Vagina (tissue), 2 donors: ENCODE measurements around the gene DBX2. TPM values are rescaled to one million over a fixed set of nuclear protein-coding genes. Genes with fewer than 3 reads are reported as not detected.

Source experiments
- DNase-seq, 2 donors: peaks; one replicate each; pipeline ENCODE4 v3.0.0-alpha.2; 2017; ENCODE audit errors: extremely low spot score in 2 of 2
- H3K27ac ChIP-seq: fragments of 200-600 bp; sonication (generic); one replicate; pipeline ENCODE4 v1.5.1; 2019
- H3K27me3 ChIP-seq: fragments of 200-600 bp; sonication (generic); one replicate; pipeline ENCODE4 v1.5.1; 2019
- H3K36me3 ChIP-seq, 2 donors: fragments of 200-600 bp; sonication (generic); one replicate each; pipeline ENCODE4 v1.5.1; 2017 to 2019
- H3K4me1 ChIP-seq: fragments of 200-600 bp; sonication (generic); one replicate; pipeline ENCODE4 v1.5.1; 2019
- H3K4me3 ChIP-seq, 2 donors: fragments of 200-600 bp; sonication (generic); 1 replicate in 1 of 2; 2 replicates in 1 of 2; pipeline ENCODE4 v1.5.1; 2016 to 2019
- H3K9me3 ChIP-seq: fragments of 200-600 bp; sonication (generic); one replicate; pipeline ENCODE4 v1.5.1; 2019
- POLR2A ChIP-seq, 2 donors: fragments of 450-650 bp; IDR thresholded peaks; one replicate each; pipeline ENCODE4 v1.6.1; 2017; ENCODE audit warnings: antibody characterized with exemption in 2 of 2, mild to moderate bottlenecking in 2 of 2, moderate library complexity in 2 of 2
- POLR2AphosphoS5 ChIP-seq, 2 donors: sonication (generic); formaldehyde crosslinking; IDR thresholded peaks; one replicate each; pipeline ENCODE4 v1.9.0; 2017; ENCODE audit warnings: antibody characterized with exemption in 2 of 2, mild to moderate bottlenecking in 2 of 2, low read depth in 1 of 2; ENCODE audit not compliant: insufficient read depth in 1 of 2
- intact Hi-C: fragments of 100-400 bp; cut with DNase I; formaldehyde crosslinking; loops from one replicate; pipeline ENCODE4 v1.15.1; 2023
- total RNA-seq: library from RNA; depleted of rRNA; stranded (reverse); fragments of >200 nt; gene quantifications from one replicate; pipeline ENCODE4 v1.2.3, GENCODE V29; 2016
- TF ChIP-seq, protein P1 (sequence below), 3 experiments: fragments of 450-650 bp in 2 of 3; fragments of 200-600 bp in 1 of 3; sonication (generic) in 1 of 3; IDR thresholded peaks; one replicate each; pipeline ENCODE4 v1.5.1; 2017 to 2019; ENCODE audit warnings: antibody characterized with exemption in 3 of 3, mild to moderate bottlenecking in 2 of 3, moderate library complexity in 2 of 3

The DBX2 gene
- total RNA-seq, 1 donor from 2014 or later = not detected

DNA sequence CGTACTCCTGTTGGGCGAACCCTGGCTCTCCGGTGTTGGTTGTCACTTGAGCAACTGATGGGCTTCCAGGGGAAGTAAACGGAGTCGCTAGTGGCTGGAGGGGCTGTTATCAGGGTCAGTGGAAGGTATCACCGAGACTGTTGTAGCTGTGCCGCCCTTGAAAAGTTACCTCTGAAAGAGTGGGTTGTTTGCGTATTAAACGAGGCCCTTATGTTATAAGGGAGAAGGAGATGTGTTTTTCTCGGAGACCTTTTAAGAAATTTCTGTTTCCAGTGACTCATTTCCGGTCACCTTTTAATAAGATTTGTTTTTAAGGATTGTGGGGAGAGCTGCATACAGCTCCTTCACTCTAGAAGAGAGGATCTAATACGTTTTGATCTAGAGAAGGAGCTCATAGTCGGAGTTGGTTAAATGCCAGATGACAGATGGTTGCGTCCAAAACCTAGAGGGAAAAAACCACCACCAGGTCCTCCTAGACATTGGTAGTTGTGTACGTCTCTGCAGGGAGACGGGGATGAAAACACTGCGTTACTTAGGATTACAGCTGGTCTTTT, 750 bp upstream of the DBX2 start:
- Histone ChIP-seq H3K27me3 (no peaks in the 10 kb centered on the region), H3K4me1 (peaks cover 9% of the 10 kb centered on the region), H3K27ac (no peak overlapping the region), H3K9me3 (no peaks in the 10 kb centered on the region), H3K36me3 (no peaks in the 10 kb centered on the region), H3K4me3 (peak overlapping the region; percentile 41 to 46)
- TF ChIP-seq, protein P1, sequence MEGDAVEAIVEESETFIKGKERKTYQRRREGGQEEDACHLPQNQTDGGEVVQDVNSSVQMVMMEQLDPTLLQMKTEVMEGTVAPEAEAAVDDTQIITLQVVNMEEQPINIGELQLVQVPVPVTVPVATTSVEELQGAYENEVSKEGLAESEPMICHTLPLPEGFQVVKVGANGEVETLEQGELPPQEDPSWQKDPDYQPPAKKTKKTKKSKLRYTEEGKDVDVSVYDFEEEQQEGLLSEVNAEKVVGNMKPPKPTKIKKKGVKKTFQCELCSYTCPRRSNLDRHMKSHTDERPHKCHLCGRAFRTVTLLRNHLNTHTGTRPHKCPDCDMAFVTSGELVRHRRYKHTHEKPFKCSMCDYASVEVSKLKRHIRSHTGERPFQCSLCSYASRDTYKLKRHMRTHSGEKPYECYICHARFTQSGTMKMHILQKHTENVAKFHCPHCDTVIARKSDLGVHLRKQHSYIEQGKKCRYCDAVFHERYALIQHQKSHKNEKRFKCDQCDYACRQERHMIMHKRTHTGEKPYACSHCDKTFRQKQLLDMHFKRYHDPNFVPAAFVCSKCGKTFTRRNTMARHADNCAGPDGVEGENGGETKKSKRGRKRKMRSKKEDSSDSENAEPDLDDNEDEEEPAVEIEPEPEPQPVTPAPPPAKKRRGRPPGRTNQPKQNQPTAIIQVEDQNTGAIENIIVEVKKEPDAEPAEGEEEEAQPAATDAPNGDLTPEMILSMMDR (IDR thresholded peaks at IDR 0.05) = no peak
- TF ChIP-seq POLR2AphosphoS5 (IDR thresholded peaks at IDR 0.05; ENCODE audit: insufficient read depth in 1 of 2, low read depth in 1 of 2) (no peak), POLR2A (IDR thresholded peaks at IDR 0.05) (no peak)
- intact Hi-C loops = no loop called here
- DNase-seq = no peak

DNA sequence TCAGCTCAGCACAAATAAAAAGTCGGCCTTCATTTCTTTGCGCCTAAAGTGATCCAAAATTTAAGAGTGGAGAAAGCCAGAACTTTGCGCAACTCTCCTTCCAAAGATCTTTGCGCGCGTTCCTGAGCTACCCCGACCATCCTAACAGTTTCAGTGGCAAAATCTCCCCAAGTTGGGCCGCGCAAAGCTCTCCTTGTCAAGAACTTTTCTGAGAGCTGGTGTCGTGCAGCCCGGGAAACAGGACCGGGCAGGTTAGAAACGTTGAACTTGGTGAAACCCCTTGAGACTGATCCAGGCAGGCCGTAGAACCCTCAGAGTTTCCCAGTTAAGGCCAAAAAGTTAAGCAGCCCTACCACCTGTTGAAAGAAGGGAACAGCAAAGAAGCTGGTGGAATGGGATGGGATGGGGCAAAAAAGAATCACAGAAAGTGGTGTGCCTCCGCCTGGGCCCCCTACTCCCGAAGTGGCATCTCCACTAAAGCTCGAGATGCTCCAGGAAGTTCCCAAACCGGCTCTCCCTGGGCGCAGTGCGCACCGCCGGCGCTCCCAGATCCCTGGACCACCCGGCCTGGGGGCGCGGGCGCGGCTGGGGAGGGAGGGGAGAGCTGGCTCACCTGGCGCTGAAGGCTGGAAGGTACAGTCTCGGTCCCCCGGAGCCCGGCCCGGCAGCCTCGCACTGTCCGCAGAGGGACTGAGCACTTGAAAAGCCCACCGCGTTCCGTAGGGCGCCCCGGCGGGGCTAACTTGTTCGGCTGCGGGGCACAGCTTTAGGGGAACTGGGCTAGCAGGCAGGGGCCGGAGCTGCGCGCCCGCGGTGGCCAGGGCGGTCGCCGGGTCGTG, 768 bp downstream of the DBX2 start:
- intact Hi-C loops = no loop called here
- Histone ChIP-seq H3K9me3 (no peaks in the 10 kb centered on the region), H3K27me3 (no peaks in the 10 kb centered on the region), H3K36me3 (no peaks in the 10 kb centered on the region), H3K4me3 (peak overlapping the region; percentile 41 to 46), H3K27ac (no peak overlapping the region), H3K4me1 (peaks cover 9% of the 10 kb centered on the region)
- no peak for DNase-seq
- TF ChIP-seq POLR2A (IDR thresholded peaks at IDR 0.05) (no peak), POLR2AphosphoS5 (IDR thresholded peaks at IDR 0.05; ENCODE audit: insufficient read depth in 1 of 2, low read depth in 1 of 2) (no peak)
- TF ChIP-seq, protein P1 (IDR thresholded peaks at IDR 0.05) = no peak

DNA sequence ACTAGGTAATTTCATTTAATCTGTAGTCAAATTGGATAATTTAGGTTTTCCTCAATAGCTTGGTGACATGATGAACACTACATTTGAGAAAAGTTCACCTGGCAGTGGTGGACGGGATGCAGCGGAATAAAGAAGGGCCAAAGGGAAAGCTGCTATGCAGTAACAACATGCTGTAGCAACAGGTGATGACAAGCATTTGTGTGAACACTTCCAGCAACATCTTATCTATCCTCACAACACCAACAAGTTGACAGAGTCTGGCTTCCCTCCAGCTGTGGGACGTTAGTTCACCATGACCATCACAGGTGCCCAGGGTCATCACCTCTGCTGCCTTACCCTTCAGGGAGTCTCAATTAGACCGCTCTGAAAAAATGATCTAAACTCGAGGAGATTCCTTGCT, 8.3 kb downstream of the DBX2 start:
- H3K27me3 ChIP-seq = no peaks in the 10 kb centered on the region
- no peak overlapping the region for H3K27ac ChIP-seq
- H3K36me3 ChIP-seq = no peaks in the 10 kb centered on the region
- intact Hi-C loops = no loop called here
- no peaks in the 10 kb centered on the region for H3K4me1 ChIP-seq
- no peak for TF ChIP-seq POLR2AphosphoS5 (IDR thresholded peaks at IDR 0.05; ENCODE audit: insufficient read depth in 1 of 2, low read depth in 1 of 2)
- no peak for DNase-seq
- no peaks in the 10 kb centered on the region for H3K9me3 ChIP-seq
- H3K4me3 ChIP-seq = no peak overlapping the region

DNA sequence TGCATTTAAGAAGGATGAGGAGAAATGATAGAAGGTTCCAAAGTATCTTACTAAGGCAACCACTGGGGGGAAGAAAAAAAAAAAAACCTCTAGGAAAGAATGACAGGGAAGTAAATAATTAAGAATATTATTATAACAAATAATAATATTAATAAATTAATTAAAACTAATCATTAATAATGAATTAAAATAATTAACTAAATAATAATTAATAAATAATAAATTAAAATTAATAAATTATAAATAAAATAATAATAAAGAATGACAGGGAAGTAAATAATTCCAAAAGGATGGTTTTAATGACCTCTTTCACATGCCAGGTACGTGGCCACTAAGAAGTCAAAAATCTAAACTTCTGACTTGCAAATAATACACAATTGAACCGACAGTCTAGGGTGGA, 9.9 kb downstream of the DBX2 start:
- H3K4me3 ChIP-seq = no peak overlapping the region
- intact Hi-C loops = no loop called here
- no peak for DNase-seq
- TF ChIP-seq, protein P1 (IDR thresholded peaks at IDR 0.05) = no peak
- TF ChIP-seq POLR2A (IDR thresholded peaks at IDR 0.05) (no peak), POLR2AphosphoS5 (IDR thresholded peaks at IDR 0.05; ENCODE audit: insufficient read depth in 1 of 2, low read depth in 1 of 2) (no peak)
- H3K27me3 ChIP-seq = no peaks in the 10 kb centered on the region
- H3K36me3 ChIP-seq = no peaks in the 10 kb centered on the region
- H3K27ac ChIP-seq = no peak overlapping the region
- H3K9me3 ChIP-seq = no peaks in the 10 kb centered on the region
- H3K4me1 ChIP-seq = no peaks in the 10 kb centered on the region

DNA sequence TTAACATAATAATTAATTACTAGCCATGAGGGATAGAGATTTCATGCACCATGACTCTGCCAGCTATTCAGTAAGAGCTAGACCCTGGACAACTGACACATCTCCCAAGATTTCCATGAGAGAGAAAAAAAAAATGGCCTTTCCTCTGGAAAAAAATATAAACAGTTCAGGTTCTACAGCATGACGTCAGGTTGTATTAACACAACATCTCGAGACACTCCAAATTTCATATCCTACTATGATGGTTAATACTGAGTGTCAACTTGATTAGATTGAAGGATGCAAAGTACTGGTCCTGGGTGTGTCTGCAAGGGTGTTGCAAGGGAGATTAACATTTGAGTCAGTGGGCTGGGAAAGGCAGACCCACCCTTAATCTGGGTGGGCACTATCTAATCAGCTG, 11.1 kb downstream of the DBX2 start:
- H3K4me3 ChIP-seq = no peak overlapping the region
- no peaks in the 10 kb centered on the region for H3K36me3 ChIP-seq
- peaks cover 2% of the 10 kb centered on the region for H3K4me1 ChIP-seq
- no peaks in the 10 kb centered on the region for H3K27me3 ChIP-seq
- TF ChIP-seq POLR2A (IDR thresholded peaks at IDR 0.05) (no peak), POLR2AphosphoS5 (IDR thresholded peaks at IDR 0.05; ENCODE audit: insufficient read depth in 1 of 2, low read depth in 1 of 2) (no peak)
- TF ChIP-seq, protein P1 (IDR thresholded peaks at IDR 0.05) = no peak
- intact Hi-C loops = no loop called here
- DNase-seq = no peak
- H3K27ac ChIP-seq = no peak overlapping the region
- no peaks in the 10 kb centered on the region for H3K9me3 ChIP-seq
